Activated B cell treated with CpG ODN at 0.5 μM for 24 hours (primary cell): ENCODE results near the gene ORM1. TPM values are rescaled to one million over a fixed set of nuclear protein-coding genes. Genes with fewer than 3 reads are reported as not detected.

ENCODE experiments used
- ATAC-seq: fragments of 200-7000 bp; cut with Tn5 transposase; one replicate; pipeline ENCODE4 v1.10.0; 2021; ENCODE audit warnings: low read depth, mild to moderate bottlenecking, moderate library complexity
- CTCF ChIA-PET: fragments of 350-600 bp; sonication (Branson Sonifier 250); formaldehyde crosslinking; loops from one replicate; lab custom pipeline; 2021; ENCODE audit warnings: antibody characterized with exemption; lab: Charles Lee
- POLR2A ChIA-PET: fragments of 350-600 bp; sonication (Branson Sonifier 250); formaldehyde crosslinking; loops from one replicate; lab custom pipeline; 2021; ENCODE audit warnings: antibody characterized with exemption; lab: Charles Lee
- DNase-seq: peaks from one replicate; pipeline ENCODE4 v3.0.0; 2022
- H3K27ac Mint-ChIP-seq: one replicate; pipeline ENCODE4 v1.8.0; 2020; ENCODE audit warnings: mixed read lengths
- H3K27me3 Mint-ChIP-seq: one replicate; pipeline ENCODE4 v1.8.0; 2021; ENCODE audit warnings: mixed read lengths
- H3K36me3 Mint-ChIP-seq: one replicate; pipeline ENCODE4 v1.8.0; 2021; ENCODE audit warnings: low read depth, mixed read lengths
- H3K4me1 Mint-ChIP-seq: one replicate; pipeline ENCODE4 v1.8.0; 2021; ENCODE audit warnings: mixed read lengths
- H3K4me3 Mint-ChIP-seq: one replicate; pipeline ENCODE4 v1.8.0; 2020; ENCODE audit warnings: mild to moderate bottlenecking, mixed read lengths
- H3K9me3 Mint-ChIP-seq: one replicate; pipeline ENCODE4 v1.8.0; 2020; ENCODE audit warnings: mixed read lengths
- intact Hi-C: fragments of 100-400 bp; cut with micrococcal nuclease; formaldehyde crosslinking; loops from one replicate; pipeline ENCODE4 v1.15.1; 2024
- total RNA-seq: library from RNA; stranded (reverse); gene quantifications from 2 replicates; pipeline ENCODE4 v1.2.3, GENCODE V29; 2022
- TF ChIP-seq, protein P1 (sequence below): fragments of 200-600 bp; IDR thresholded peaks from one replicate; pipeline ENCODE4 v1.8.0; 2022; ENCODE audit warnings: antibody characterized with exemption, mild to moderate bottlenecking

Gene ORM1
- total RNA-seq, 1 donor from 2014 or later, result not detected

DNA sequence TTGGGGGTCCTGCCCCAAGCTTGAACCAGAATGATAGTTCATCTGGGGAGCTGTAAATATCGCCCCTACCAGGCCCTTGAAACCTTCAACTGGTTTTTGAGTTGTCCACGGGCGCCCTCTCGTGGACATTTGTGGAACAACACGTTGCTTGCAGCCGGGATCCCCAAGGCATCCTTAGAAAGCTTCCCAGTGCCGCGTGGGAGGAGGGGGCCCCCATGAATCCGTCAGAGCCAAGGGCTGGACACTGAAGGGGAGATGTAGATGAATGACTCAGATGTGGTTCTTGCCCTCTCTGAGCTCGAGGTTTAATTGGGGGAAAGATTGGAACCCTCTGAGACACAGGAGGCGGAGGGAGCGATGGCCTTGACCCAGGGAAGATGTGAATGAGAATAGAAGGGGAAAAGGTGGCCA is 31.8 kb upstream of the ORM1 start:
- ATAC-seq, result peak; percentile 56
- CTCF ChIA-PET, result interaction anchor here (0.7 to 3.3 kb wide), 7 partner anchors 8 to 262 kb away, joined by 3 to 22 read pairs (median 4); partner anchors contain the start of gene COL27A1
- peaks cover 2% of the 10 kb centered on the region for H3K4me1 Mint-ChIP-seq
- intact Hi-C loops, result loop anchor here (1.0 kb wide), 3 partner anchors 136 to 209 kb away; partner anchors contain the start of gene COL27A1
- TF ChIP-seq, protein P1, sequence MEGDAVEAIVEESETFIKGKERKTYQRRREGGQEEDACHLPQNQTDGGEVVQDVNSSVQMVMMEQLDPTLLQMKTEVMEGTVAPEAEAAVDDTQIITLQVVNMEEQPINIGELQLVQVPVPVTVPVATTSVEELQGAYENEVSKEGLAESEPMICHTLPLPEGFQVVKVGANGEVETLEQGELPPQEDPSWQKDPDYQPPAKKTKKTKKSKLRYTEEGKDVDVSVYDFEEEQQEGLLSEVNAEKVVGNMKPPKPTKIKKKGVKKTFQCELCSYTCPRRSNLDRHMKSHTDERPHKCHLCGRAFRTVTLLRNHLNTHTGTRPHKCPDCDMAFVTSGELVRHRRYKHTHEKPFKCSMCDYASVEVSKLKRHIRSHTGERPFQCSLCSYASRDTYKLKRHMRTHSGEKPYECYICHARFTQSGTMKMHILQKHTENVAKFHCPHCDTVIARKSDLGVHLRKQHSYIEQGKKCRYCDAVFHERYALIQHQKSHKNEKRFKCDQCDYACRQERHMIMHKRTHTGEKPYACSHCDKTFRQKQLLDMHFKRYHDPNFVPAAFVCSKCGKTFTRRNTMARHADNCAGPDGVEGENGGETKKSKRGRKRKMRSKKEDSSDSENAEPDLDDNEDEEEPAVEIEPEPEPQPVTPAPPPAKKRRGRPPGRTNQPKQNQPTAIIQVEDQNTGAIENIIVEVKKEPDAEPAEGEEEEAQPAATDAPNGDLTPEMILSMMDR, result peak; percentile 47
- peaks cover 3% of the 10 kb centered on the region for H3K27me3 Mint-ChIP-seq
- peak overlapping the region; percentile 43 for H3K27ac Mint-ChIP-seq
- H3K36me3 Mint-ChIP-seq, result peaks cover 4% of the 10 kb centered on the region
- POLR2A ChIA-PET, result no interaction called here
- H3K4me3 Mint-ChIP-seq, result no peak overlapping the region
- H3K9me3 Mint-ChIP-seq, result peaks cover 11% of the 10 kb centered on the region
- peak; percentile 67 for DNase-seq

DNA sequence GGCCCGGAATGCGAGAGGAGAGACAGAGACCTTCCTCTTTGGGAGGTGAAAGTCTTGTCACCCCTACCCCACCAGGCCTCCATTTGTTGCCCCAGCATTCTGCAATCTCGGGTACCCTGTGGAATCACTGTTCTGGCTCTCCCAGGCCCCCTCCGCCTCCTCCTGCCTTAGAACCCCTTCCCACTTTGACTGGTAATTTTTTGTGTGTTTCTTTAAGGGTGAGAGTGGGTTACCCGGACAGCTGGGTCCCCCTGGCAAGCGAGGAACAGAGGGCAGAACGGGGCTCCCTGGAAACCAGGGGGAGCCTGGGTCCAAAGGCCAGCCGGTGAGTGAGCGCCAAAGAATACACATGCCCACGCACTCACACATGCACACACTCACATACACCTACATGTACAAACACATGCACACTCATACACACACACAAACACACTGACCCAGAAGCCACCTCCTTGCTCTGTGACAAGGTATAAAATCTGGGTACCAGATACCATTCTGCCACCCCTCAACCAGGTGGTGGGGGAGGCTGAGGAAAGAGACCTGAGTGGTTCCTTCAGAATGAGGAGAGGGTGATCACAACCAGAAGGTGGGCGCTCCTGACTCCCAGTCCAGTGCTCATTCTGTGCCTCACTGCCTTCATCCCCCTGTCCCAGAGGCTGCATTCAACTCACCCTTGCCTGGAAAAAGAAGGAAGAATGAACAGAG is 30.9 kb upstream of the ORM1 start:
- Mint-ChIP-seq H3K9me3 (peaks cover 13% of the 10 kb centered on the region), H3K36me3 (peaks cover 4% of the 10 kb centered on the region), H3K4me1 (peaks cover 2% of the 10 kb centered on the region), H3K4me3 (no peak overlapping the region), H3K27me3 (peaks cover 3% of the 10 kb centered on the region), H3K27ac (no peak overlapping the region)
- ChIA-PET POLR2A (no interaction called here), CTCF (interaction anchor here (1.4 to 3.3 kb wide), 3 partner anchors 138 to 209 kb away, joined by 3 to 20 read pairs (median 5); no protein-coding TSS in a partner anchor)
- DNase-seq (peak; percentile 5), ATAC-seq (no peak)
- TF ChIP-seq, protein P1, result no peak
- intact Hi-C loops, result loop anchor here (1.0 kb wide), 3 partner anchors 137 to 210 kb away; partner anchors contain the start of gene COL27A1

DNA sequence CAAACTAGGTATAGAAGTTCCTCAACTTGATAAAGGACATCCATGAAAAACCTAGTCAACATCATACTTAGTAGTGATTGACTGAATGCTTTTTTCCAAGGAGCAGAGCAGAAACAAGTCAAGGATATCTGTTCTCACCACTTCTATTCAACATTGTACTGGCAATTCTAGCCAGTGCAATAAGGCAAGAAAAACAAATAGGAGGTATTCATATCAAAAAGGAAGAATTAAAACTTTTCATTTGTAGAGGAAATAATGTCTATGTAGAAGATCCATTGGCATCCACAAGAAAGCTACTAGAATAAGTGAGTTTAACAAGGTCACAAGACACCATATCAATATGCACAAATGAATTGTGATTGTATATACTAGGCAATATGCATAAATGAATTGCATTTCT is 28.2 kb upstream of the ORM1 start:
- H3K36me3 Mint-ChIP-seq, result peaks cover 4% of the 10 kb centered on the region
- DNase-seq (no peak), ATAC-seq (no peak)
- no peak overlapping the region for H3K4me3 Mint-ChIP-seq
- CTCF ChIA-PET, result no interaction called here
- H3K27ac Mint-ChIP-seq, result no peak overlapping the region
- peaks cover 13% of the 10 kb centered on the region for H3K9me3 Mint-ChIP-seq
- peaks cover 2% of the 10 kb centered on the region for H3K4me1 Mint-ChIP-seq
- POLR2A ChIA-PET, result no interaction called here
- intact Hi-C loops, result no loop called here
- peaks cover 3% of the 10 kb centered on the region for H3K27me3 Mint-ChIP-seq
- TF ChIP-seq, protein P1, result no peak

DNA sequence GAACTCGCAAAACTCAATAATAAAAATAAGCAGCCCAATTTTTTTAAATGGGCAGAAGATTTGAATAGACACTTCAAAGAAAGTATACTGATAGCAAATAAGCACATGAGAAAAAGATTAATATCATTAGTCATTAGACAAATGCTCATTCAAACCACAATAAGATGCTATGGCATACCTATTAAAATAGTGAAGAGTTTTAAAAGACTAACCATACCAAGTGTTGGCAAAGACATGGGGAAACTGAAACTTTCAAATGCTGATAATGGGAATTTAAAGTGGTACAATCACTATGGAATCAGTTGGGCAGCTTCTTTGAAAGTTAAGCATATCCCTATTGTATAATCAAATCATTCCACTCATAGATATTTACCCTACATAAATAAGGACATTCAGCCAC is 26.6 kb upstream of the ORM1 start:
- H3K9me3 Mint-ChIP-seq, result peaks cover 13% of the 10 kb centered on the region
- peaks cover 4% of the 10 kb centered on the region for H3K36me3 Mint-ChIP-seq
- CTCF ChIA-PET, result no interaction called here
- H3K27me3 Mint-ChIP-seq, result no peaks in the 10 kb centered on the region
- POLR2A ChIA-PET, result no interaction called here
- intact Hi-C loops, result no loop called here
- no peak overlapping the region for H3K4me3 Mint-ChIP-seq
- TF ChIP-seq, protein P1, result no peak
- H3K27ac Mint-ChIP-seq, result no peak overlapping the region
- DNase-seq, result no peak
- H3K4me1 Mint-ChIP-seq, result no peaks in the 10 kb centered on the region
- no peak for ATAC-seq
